ENCODE results near the gene BICC1. TPM values are rescaled to one million over a fixed set of nuclear protein-coding genes. Genes with fewer than 3 reads are reported as not detected.

Gene BICC1
- total RNA-seq, 6 experiments from 2014 or later = 55.6 to 67.7 (median 64.8) TPM

DNA sequence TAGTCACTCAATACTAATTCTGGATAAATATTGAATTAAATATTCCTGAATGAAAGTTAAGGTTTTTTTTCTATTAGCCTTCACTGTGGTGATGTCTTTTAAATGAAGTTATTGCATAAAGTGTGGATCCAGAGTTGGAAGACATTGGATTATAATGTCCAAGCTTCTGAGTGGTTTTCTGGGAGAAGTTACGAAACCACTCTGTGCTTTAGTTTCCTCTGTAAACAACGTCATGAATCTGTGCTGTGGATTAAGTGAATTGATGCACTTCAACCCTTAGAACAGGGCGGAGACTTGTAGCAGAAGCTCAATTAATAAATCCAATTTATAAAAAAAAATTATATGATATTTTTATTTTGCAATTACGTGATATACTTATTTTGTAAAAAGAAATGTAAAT is 271.7 kb downstream of the BICC1 start:
- Mint-ChIP-seq H3K36me3 (ENCODE audit: low read depth) (peaks cover 12% of the 10 kb centered on the region), H3K4me1 (ENCODE audit: low read depth) (peaks cover 51% of the 10 kb centered on the region), H3K27ac (no peak overlapping the region), H3K4me3 (no peak overlapping the region), H3K27me3 (ENCODE audit: insufficient read depth) (peaks cover 2% of the 10 kb centered on the region; the same call in 1 of the 2 replicates), H3K9me3 (no peaks in the 10 kb centered on the region)
- TF ChIP-seq, protein P1, sequence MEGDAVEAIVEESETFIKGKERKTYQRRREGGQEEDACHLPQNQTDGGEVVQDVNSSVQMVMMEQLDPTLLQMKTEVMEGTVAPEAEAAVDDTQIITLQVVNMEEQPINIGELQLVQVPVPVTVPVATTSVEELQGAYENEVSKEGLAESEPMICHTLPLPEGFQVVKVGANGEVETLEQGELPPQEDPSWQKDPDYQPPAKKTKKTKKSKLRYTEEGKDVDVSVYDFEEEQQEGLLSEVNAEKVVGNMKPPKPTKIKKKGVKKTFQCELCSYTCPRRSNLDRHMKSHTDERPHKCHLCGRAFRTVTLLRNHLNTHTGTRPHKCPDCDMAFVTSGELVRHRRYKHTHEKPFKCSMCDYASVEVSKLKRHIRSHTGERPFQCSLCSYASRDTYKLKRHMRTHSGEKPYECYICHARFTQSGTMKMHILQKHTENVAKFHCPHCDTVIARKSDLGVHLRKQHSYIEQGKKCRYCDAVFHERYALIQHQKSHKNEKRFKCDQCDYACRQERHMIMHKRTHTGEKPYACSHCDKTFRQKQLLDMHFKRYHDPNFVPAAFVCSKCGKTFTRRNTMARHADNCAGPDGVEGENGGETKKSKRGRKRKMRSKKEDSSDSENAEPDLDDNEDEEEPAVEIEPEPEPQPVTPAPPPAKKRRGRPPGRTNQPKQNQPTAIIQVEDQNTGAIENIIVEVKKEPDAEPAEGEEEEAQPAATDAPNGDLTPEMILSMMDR (IDR thresholded peaks at IDR 0.05) = no peak
- no peak for DNase-seq

DNA sequence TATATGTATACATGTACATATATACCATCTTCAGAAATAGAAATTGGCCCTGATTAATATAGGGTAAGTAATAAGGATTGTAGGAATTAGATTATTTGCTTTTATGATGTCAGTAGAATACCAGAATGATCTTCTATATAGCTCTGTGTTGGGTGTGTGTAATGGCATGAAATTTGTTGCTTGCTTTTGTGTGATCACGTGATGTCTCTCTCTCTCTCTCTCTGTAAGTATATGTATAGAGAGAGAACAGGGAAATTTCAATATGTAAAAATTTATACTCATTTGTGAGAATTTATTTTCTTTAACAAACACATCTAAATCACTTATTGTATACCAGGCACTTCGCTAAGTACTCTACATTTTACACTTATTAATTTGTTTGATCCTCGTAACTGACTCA is 272.7 kb downstream of the BICC1 start:
- no peak for DNase-seq
- no peak overlapping the region for H3K27ac Mint-ChIP-seq

DNA sequence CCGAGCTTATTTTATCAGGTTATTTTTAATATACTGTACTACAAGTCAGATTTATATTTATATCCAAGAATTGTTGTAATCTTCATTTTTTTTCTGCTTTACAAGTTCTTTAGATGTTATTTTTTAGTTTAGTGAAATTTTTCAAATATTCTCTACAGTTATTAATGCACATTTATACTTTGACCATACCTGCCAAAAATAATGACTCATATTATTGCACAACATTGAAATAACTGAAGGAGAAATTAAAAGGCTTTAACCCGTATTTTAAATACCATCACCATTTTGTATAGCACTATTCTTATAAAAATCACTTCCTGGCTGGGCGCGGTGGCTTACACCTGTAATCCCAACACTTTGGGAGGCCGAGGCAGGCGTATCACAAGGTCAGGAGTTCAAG is 278.5 kb downstream of the BICC1 start:
- Mint-ChIP-seq H3K9me3 (no peaks in the 10 kb centered on the region), H3K36me3 (ENCODE audit: low read depth) (peaks cover 24% of the 10 kb centered on the region), H3K4me1 (ENCODE audit: low read depth) (peaks cover 26% of the 10 kb centered on the region), H3K27me3 (ENCODE audit: insufficient read depth) (no peaks in the 10 kb centered on the region), H3K4me3 (no peak overlapping the region), H3K27ac (no peak overlapping the region)
- TF ChIP-seq, protein P1 (IDR thresholded peaks at IDR 0.05) = no peak
- peak; percentile 9 for DNase-seq

More for the DNA sequence above, 272.7 kb downstream of the BICC1 start:
- H3K27me3 Mint-ChIP-seq (ENCODE audit: insufficient read depth) = peaks cover 2% of the 10 kb centered on the region; the same call in 1 of the 2 replicates
- no peaks in the 10 kb centered on the region for H3K9me3 Mint-ChIP-seq
- H3K4me1 Mint-ChIP-seq (ENCODE audit: low read depth) = peaks cover 41% of the 10 kb centered on the region
- H3K4me3 Mint-ChIP-seq = no peak overlapping the region
- H3K36me3 Mint-ChIP-seq (ENCODE audit: low read depth) = peaks cover 18% of the 10 kb centered on the region
- TF ChIP-seq, protein P1 (IDR thresholded peaks at IDR 0.05) = no peak

DNA sequence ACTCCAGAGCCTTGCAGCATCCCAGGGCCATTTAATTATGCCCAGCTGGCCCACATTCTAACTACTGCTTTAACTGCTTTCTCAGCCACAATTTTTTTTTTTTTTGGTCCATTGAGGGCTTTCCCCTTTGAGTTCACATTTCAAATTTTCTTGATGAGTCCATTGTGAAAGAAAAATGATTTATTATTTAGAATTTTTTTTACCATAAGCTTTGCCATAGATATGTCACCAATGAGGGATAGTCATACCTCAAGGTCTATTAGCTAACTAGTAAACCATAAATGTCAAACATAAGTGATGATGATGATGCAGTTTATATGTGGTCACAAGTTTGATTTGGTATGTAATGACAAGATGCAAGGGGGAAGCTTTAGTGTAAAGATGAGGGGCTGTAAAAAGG is 282.9 kb downstream of the BICC1 start:
- TF ChIP-seq, protein P1 (IDR thresholded peaks at IDR 0.05) = no peak

GRCh38 chr10:58796242-58796641 is 283.6 kb downstream of the BICC1 start:
- peaks cover 32% of the 10 kb centered on the region for H3K36me3 Mint-ChIP-seq (ENCODE audit: low read depth)
- peak overlapping the region; percentile 81 for H3K27ac Mint-ChIP-seq
- no peaks in the 10 kb centered on the region; the same call in 1 of the 2 replicates for H3K27me3 Mint-ChIP-seq (ENCODE audit: insufficient read depth)
- H3K4me3 Mint-ChIP-seq = no peak overlapping the region
- TF ChIP-seq, protein P1 (IDR thresholded peaks at IDR 0.05) = no peak
- H3K9me3 Mint-ChIP-seq = no peaks in the 10 kb centered on the region
- H3K4me1 Mint-ChIP-seq (ENCODE audit: low read depth) = peaks cover 43% of the 10 kb centered on the region
- DNase-seq = no peak

More for the DNA sequence above, 282.9 kb downstream of the BICC1 start:
- no peaks in the 10 kb centered on the region for H3K27me3 Mint-ChIP-seq (ENCODE audit: insufficient read depth)
- H3K36me3 Mint-ChIP-seq (ENCODE audit: low read depth) = peaks cover 25% of the 10 kb centered on the region
- peaks cover 50% of the 10 kb centered on the region for H3K4me1 Mint-ChIP-seq (ENCODE audit: low read depth)
- no peak for DNase-seq
- H3K4me3 Mint-ChIP-seq = no peak overlapping the region
- H3K9me3 Mint-ChIP-seq = no peaks in the 10 kb centered on the region
- H3K27ac Mint-ChIP-seq = no peak overlapping the region
